HG02943 (cell line): ENCODE data around the gene MRPL12.
A peak's percentile ranks its signal among the peaks of the same experiment; 100 is the strongest.
"Not testable (repeated sequence)": the region's sequence is repeated elsewhere in the genome, so short reads cannot be mapped to it uniquely, and the experiment has no call there.

Experiments used
- ATAC-seq: cut with Tn5 transposase; IDR thresholded peaks from one replicate; pipeline ENCODE4 v1.9.1; 2021; ENCODE audit warnings: mild to moderate bottlenecking, low read depth, moderate library complexity; ENCODE audit not compliant: unreplicated experiment

MRPL12 gene

DNA sequence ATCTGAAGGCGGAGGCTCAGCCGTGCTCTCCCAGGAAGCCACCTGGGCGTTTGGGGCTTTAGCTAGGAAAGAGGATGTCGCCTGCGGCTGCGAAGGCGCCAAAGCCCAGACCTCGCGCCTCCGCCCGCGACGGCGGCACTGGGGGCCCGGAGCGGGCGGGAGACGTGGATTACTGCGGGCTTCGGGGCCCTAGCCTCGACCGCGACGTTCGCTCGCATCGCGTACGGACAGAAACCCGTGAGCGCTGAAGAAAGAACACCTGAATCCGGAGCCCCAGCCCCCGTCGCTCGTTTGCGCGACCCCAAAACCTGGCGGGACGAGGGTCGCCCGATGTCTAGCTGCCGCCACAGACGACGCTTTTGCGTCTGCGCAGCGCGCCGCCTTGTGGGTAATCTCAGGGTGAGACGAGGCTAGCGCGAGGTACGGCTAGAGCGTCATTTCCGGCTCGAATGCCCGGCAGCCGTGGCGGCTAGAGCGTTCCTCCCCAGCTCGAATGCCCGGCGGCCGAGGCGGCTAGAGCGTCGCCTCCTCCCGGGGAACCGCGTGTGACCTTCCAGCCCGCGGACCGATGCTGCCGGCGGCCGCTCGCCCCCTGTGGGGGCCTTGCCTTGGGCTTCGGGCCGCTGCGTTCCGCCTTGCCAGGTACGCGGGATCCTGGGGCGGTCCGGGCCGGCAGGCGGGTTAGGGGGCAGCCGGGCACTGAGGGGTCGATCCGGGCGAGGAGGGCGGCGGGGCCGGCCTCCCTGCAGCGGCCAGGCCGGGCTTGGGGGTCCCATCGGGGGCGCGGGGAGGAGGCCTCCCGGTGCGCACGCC is at the start of gene MRPL12:
Gene MRPL12, plus strand, starts transcription at position 434 of the 813 bp plus-strand sequence. Its CDS starts 135 bp downstream, at position 569.
- ATAC-seq: peak; percentile 63

DNA sequence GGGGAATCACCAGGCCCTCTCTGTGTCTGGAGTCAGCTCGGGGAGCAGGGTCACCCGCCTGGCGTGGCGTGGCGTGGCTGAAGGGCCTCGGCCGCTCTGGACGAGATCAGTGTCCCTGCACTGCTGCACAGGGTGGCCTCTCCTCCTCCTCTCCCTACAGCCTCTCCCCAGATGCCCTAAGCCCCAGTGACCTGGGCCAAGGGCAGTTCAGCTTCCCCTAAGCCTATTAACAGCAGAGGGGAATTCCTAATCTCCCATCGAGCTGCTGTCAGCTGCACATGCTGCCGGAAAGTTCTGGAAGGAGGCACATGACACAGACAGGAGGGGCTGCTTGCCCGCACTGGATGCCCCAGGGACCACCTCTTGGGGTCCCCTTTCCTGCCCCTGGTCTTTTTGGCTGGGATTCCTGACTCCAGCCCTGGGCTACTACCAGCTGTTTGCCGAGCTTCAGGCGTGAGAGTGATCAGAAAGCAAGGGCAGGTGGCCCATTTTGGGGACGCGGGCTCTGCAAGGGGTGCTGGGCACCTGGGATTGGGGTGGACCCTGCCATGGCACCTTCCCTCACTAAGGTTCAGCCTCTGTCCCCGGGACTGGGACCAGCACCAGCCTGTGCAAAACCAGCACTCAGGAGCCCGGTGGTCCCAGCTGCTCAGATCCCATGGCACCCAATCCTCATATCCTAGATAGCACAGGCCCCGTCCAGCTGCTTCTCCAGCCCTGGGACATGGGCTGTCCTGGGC is 47.6 kb upstream of the MRPL12 start:
- no peak for ATAC-seq

DNA sequence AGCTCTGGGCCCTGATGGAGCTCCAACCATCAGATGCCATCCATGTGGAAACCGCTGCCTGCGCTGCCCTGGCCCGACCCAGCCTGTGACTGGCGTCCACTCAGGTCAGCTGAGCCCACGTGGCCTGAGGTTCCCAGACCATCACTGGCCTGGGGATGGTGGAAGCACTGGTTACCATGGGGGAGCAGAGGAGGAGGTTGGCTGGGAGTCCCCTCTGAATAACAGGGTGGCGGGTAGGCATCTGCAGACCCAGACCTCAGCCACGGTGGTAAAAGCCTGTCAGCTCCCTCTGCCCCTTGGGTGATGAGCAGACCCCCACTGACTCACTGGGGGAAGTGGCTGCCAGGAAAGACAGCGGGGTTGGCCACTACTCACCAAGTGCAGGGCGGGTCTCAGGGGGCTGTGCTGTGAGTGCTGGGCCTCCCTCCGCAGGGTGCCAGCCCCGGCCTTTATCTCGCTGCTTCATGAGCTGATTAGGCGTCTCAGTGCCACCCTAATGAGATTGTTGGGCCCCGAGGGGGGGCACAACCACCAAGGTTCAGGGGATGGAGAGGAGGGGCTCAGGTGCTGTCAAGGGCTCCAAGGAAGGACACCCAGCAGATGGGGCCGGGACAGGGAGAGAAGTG is 46.9 kb upstream of the MRPL12 start, which contains the start of gene PDE6G:
Gene PDE6G, minus strand, starts transcription at position 425 of the 626 bp plus-strand sequence. CDS start 3,237 bp downstream, outside the sequence.
- no peak for ATAC-seq

DNA sequence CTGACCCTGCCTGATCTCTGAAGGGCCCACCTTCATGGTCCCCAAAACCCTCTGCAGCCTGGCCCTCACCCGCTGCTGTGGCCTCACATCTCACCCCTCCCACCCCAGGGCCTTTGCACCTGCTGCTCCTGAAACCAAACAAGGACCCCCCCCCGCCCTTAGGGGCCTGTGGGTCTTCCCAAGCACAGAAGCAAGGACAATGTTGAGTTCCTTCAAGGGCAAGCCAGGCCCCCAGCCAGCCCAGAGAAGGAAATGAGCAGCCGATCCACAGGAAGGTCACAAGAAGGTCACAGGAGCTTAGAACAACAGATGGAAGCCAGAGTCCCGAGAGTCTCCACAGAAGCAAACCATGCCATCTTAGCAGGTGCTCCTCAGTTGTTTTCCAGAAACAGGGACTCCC is 46.3 kb upstream of the MRPL12 start:
- ATAC-seq: no peak

DNA sequence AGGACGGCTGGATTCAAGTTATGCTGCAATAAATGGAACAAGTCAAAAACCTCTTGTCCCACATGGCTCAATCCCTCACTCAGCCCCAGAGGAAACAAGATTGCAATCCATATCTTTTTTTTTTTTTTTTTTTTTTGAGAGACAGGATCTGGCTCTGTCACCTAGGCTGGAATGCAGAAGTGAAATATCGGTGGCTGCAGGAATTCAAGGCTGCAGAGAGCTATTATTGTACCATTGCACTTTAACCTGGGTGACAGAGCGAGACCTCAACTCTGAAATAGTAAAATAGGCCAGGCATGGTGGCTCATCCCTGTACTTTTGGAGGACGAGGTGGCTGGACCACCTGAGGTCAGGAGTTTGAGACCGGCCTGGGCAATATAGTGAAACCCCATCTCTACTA is 44.1 kb upstream of the MRPL12 start:
- no peak for ATAC-seq

DNA sequence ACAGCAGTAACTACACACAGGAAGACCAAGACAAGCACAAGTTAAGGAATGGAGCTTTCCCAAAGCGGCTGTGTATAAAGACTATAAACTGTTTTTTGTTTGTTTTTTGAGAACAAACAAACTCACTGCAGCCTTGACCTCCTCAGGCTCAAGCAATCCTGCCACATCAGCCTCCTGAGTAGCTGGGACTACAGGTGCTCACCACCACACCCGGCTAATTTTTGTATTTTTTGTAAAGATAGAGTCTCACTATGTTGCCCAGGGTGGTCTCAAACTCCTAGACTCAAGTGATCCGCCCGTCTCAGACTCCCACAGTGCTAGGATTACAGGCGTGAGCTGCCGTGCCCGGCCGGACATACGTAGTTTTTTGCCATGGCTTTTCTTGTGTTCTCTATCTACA is 42.7 kb upstream of the MRPL12 start:
- no peak for ATAC-seq

DNA sequence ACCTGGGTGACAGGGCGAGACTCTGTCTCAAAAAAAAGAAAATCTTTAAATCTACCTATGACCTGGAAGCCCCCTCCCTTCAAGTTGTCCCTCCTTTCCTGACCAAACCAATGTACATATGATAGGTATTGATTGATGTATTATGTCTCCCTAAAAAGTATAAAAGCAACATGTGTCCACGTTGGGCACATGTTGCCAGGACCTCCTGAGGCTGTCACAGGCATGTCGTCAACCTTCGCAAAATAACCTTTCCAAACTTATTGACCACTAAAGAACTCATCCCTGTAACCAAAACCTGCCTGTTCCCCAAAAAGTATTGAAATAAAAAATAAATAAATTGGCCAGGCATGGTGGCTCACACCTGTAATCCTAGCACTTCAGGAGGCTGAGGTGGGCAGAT is 41.2 kb upstream of the MRPL12 start:
- no peak for ATAC-seq

DNA sequence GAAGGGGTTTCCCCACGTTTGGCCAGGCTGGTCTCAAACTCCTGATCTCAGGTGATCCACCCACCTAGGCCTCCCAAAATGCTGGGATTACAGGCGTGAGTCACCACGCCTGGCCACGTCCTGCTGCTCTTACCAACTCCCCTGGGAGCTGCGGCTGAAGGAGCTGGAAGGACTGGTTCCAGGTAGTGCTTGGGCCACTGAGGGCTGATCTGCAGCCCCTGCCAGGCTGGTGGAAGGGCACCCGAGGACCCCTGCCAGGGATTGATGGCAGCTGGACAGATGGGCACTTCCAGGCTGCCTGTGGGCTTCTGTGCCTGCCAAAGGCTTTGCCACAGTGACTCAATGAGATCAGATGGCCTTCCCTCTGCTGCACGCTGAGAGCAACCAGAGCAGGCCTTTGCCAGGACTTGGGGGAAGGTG is 39.1 kb upstream of the MRPL12 start:
- ATAC-seq: no peak

DNA sequence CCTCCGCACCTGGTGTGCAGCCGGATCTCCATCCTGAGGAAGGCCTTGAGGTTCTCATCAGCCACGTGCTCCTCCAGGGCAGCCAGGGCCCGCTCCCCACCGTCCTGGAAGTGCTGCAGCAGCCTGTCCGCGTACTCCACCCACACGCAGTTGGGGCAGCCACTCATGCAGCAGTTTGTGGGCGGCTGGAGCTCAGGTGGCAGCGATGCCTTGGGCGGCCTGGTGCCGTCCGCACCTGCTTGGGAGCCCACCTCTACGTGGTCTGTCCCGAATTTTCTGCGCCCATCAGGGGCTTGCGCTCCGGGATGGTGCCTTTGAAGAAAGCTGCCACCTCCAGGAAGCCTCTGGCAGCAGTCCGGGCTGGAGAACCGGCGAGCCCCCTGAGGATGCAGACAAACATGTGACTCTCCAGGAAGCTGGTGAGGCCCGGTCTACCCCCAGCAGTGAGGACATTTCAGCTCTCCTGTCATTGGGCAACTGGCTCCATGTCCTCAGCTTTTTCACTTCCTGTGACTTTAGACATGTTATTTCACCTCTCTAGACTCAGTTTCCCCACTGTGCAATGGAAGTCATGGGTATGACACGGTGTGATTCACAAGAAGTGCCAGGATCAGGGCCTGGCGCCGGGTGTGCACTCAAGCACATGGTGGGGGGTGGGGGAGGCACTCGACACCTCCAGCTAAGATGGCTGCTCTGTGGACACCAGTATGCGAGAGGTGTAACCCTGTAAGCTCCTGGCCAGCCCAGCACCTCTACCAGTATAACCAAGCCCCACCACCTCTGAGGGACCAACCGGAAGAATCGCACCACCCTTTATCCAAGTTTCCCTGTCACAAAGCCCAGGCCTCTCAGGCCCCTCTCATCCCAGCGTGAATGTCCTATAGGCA is 37.7 kb upstream of the MRPL12 start:
- no peak for ATAC-seq

DNA sequence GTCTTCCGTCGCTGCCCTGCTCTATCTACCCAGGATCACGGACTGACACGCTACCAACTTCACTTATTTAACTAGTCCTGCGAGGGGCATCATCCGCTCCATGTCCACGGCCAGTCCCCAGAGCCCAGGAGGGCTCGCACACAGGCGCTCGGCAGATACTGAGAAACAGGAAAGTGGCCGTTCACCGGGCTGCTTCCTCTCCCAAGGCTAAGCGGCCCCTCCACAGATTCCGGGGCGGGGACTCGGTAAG is 37.1 kb upstream of the MRPL12 start:
- no peak for ATAC-seq

DNA sequence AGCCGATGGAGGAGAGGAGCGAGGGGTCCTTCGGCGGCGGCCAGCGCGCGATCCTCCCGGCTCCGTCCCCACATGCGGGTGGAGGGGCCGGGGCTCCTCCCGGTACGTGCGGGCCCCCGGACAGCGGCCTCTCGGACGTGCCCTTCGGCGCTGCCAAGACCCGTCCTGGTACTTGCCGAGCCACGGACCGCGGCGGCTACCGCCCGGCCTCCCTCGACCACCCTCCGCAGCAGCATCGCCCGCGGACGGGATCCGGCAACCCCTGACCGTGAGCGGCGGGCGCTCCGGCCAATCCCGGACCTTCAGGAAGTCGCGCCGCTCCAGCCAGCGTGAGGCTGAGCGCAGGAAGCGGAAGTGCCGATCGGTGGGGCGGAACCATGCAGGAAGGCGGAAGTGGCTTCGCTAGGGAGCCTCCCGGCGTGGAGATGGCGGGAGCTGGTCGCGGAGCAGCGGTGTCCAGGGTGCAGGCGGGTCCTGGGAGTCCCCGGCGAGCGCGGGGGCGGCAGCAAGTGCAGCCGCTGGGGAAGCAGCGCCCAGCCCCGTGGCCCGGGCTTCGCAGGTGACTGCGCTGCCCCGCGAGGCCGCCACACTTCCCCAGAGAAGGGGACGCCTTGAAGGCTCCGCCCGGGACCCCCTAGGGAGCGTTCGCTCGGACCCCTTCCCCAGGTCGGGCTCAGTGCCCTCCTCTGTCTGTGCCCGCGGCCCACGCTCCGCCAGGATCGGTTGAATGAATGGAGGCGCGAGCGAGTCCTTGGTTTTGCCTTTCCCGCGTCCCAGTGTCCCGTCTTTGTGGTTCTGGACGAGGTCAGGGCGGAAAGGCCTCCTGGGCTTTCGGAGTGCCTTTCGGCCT is 36.6 kb upstream of the MRPL12 start, which contains the start of the genes CCDC137 and OXLD1:
Gene CCDC137, plus strand, starts transcription at position 396 of the 850 bp plus-strand sequence. Its CDS starts 30 bp downstream, at position 426.
Gene OXLD1, minus strand, starts transcription at position 264 of the 850 bp plus-strand sequence. Its CDS starts 28 bp downstream, at position 236.
- peak; percentile 88 for ATAC-seq

DNA sequence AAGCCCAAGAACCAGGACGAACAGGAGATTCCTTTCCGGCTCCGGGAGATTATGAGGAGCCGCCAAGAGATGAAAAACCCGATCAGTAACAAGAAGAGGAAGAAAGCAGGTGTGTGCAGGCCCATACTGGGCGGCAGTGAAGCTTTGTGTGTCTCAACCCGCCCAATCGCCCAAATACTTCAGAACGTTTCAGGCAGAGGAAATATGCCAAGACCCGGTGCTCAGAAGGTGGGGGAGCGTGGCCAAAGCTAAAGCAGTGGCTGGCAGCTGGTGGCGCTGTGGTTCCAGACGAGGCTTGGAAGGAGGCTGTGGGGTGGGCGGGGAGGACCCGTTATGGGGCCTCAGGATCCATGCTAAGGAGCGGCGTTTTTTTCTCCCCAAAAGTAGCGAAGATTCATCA is 35.4 kb upstream of the MRPL12 start:
- ATAC-seq: no peak

DNA sequence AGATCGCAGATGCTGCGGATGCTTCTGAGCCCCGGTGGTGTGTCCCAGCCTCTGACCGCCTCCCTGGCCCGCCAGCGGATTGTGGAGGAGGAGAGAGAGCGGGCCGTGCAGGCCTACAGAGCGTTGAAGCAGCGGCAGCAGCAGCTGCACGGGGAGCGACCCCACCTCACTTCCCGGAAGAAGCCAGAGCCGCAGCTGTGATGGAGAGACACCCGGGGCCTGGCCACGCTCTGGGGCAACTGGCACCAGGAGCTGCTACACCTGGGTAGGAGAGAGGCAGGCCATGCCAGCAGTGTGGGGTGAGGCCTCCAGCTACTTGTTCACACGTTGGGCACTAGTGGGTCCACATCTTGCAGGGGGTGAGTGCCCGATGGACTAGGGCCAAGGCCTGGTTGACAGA is 30.7 kb upstream of the MRPL12 start:
- ATAC-seq: no peak

DNA sequence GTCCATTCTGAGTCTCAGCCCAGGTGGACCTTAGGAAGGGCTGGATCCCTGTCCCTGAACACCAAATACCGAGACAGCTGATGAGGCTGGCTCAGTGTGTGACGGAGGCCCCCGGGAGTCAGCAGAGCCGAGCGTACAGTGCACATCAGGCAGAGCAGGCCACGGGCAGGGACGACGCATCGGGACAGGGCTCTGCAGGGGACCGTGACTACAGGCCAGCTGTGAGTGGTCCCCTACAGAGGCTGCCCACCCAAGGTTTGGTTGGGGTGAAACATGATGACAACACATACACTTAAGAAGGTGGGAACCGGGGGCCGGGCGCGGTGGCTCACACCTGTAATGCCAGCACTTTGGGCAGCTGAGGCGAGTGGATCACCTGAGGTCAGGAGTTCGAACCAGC is 30.2 kb upstream of the MRPL12 start:
- no peak for ATAC-seq

DNA sequence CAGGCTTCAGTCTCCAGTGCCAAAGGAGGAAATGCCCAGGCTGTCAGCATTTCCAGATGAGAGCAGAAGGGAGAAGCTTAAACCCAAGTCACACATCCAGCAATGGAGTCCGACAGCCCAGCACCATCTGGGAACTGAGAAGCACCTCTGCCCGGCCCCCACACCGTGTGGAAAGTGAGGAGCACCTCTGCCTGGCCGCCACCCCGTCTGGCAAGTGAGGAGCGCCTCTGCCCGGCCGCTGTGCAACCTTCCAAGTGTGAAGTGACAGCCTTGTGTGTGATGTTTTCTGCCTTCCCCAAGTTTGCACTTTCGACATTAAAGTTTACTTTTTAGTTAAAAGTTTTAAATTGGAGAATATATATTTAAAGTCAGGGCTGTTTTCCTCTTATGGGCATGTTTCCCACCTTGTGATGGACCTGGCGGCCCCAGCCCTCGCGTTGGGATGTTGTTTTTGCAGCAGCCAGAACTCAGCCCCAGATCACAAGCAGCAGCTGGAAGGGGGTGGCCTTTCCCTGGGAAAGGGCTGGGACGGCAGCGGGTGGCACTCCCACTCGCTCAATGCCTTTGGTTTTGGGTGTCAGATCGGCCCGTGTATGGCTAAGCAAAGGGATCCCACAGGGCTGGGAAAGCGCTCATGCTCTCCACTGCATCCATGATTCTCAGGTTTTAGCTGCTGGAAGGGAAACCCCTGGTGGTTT is 29.5 kb upstream of the MRPL12 start:
- ATAC-seq: no peak

DNA sequence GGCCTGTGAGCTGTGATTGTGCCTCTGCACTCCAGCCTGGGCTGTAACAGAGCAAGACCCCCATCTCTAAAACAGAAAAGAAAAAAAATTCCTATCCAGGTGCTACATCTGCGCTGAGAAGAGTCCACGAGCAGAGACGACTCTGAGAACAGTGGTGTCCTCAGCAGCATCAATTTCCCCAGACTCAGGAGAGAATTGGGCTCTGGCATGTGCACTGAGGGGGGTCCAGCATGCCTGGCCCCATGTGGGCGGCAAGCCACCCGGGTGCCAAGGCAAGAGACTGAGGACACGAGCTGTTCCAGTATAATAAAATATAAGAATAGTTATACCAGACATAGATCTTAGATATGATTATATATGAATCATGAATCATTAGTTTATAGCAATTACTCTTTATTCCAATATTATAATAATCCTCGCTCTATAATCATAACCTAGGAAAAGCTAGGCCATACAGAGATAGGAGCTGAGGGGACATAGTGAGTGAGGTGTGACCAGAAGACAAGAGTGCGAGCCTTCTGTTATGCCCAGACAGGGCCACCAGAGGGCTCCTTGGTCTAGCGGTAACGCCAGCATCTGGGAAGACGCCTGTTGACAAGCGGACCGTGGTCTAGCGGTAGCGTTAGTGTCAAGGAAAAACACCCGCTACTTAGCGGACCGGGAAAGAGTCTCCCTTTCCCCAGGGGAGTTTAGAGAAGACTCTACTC is 27.5 kb upstream of the MRPL12 start:
- ATAC-seq: not testable (repeated sequence)

DNA sequence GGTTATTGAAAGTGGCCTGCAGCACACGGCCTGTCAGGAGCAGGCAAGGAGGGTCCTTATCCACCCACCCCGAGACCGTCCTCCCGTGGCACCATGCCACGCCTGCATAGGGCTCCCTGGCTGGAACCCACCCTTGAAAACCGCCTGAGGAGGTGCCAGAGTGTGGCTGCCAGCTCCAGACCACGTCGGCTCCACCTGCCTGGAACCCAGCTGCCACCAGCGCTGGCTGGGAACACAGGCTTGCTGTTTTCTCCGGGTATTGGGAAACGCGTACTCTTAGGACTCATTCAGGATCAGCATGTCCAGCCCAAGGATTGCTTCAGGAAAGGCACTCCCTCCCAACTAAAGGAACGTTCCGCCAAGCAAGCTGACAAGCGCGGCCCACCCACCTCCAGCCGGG is 26.3 kb upstream of the MRPL12 start:
- no peak for ATAC-seq

DNA sequence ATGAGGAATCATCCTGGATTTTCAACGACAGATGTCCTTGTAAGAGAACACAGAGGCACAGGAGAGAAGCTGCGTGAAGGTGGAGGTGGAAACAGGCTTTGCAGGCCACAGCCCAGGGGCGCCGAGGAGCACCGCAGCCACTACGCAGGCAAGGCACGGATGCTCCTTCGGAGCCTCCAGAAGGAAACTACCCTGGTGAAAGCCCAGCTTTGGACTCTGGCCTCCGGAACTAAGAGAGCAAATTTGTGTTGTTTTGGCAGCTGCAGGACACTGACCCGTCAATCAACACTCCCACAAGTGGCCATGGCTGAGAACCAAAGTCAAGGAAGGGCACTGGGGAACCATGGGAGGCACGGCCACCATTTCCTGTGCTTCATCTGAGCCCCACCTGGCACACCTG is 23.0 kb upstream of the MRPL12 start:
- ATAC-seq: no peak
